Inflammatory macrophage (primary cell): Measurements from ENCODE around the gene HIRIP3.
"Not testable (repeated sequence)": the region's sequence is repeated elsewhere in the genome, so short reads cannot be mapped to it uniquely, and the experiment has no call there.

Source experiments
- DNase-seq, 2 donors: peaks; one replicate each; pipeline ENCODE4 v3.0.0-alpha.2; 2020 to 2022

The HIRIP3 gene

DNA sequence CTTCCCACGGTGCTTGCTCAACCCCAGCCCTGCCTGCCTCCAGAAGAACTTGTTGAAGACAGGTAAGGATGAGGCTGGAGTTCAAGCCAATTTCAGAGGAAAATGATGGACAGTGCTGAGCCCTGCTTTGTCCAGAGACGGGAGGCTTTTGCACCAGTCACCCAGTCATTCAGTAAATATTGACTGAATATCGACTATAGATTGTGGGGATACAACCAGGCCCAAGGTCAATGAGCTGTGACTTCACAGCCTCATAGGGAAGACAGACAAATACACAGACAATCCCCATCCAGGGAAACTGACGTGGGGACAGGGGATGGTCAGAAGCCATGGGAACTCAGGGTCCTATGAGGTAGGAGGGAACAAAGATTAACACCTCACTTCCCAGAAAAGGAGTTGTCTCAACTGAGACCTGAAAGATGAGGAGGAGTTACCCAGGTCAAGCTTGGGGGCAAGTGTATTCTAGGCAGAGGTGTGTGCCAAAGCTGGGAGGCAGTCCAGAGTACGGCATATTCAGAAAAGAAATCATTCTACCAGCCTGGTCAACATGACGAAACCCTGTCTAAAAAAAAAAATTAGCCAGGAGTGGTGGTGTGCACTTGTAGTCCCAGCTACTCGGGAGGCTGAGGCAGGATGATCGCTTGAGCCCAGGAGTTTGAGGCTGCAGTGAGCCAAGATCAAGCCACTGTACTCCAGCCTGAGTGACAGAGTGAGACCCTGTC lies 21.3 kb upstream of the HIRIP3 start:
- no peak for DNase-seq

GRCh38 chr16:30015450-30015849 lies 20.0 kb upstream of the HIRIP3 start:
- not testable (repeated sequence) for DNase-seq

DNA sequence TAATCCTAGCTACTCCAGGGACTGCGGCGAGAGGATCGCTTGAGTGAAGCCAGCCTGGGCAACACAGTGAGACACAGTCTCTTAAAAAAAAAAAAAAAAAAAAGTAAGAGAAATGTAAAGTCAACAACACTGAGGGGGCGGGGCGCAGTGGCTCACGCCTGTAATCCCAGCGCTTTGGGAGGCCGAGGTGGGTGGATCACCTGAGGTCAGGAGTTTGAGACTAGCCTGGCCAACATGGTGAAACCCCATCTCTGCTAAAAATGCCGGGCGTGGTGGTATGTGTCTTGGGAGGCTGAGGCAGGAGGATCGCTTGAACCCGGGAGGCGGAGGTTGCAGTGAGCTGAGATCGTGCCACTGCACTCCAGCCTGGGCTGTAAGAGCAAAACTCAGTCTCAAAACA lies 17.2 kb upstream of the HIRIP3 start:
- DNase-seq = not testable (repeated sequence)

DNA sequence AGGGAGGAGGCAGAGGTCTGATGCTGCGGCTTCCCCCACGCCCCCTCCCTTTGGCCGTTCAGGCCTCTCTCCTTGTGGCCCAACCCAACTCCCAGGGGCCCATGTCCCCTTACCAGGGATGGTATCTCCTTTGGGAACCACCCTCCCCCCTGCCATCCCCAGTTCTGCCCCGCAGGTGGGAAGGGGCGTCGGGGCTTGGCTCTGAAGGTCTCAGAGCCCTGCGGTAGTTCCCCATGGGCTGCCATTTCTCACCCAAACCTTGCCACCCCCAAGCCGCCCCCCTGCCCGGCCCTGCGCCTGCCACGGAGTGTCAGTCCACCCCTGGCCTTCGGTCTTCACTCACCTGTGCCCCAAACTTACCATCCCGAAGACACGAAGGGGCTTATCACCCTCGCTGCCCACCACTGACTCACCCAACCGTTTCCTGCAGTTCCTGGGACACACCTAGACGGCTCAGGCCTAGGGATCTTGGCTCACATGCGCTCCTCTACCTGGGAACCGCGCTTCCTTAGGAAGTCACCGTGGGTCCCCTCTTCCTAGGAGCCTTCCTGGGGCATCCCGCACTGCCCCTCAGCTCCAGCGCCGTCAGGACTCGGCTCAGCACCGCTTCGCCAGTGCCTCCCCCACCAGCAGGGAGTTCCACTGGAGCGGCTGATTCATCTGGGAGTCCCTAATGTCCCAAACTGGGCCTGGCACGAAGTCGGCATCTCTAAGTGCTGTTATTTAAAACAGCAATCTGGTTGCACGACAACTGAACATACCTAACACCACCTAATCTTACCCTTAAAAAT lies 16.5 kb upstream of the HIRIP3 start:
- no peak for DNase-seq

DNA sequence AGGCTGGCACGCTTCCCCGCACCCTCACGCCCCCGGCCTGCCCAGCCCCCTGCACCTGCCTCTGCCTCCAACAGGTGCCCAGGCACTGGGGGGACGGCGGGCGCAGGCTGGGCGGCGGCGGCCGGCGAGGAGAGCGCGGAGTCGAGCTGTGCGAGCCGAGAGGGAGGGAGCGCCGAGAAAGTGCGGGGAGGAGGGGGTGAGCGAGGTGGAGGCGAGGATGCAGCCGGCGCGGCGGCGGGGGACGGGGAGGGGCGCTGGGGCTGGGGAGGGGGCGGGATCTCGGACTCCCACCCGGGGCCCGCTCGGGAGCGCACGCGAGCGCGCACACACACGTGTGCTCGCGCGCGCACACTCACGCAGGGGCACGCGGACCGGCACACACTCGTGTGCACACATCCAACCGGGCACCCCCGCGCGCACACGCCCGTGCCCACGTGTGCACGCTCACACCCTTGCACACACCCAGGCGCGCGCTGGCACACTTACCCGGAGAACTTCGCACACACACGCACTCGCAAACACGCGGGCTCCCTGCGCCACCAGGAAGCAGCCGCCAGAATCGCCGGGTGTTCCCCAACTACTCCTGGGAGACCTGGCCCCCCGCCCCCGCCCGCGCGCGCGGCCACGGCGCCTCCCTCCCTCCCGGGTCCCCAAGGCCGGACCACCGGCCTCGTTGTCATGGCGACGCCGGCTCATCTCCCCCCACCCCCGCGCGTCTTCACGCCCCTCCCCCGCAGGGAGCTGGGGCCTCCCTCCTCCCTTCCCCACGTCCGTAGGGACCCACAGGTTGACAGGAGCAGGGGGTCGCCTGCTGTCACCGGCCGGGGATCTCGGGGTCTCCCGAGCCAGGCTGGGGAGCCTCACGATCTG lies 15.7 kb upstream of the HIRIP3 start, which contains the start of gene DOC2A:
TSS of gene DOC2A (minus strand) at position 184 of the 870 bp plus-strand sequence. CDS start 805 bp downstream, outside the sequence.
- no peak for DNase-seq

DNA sequence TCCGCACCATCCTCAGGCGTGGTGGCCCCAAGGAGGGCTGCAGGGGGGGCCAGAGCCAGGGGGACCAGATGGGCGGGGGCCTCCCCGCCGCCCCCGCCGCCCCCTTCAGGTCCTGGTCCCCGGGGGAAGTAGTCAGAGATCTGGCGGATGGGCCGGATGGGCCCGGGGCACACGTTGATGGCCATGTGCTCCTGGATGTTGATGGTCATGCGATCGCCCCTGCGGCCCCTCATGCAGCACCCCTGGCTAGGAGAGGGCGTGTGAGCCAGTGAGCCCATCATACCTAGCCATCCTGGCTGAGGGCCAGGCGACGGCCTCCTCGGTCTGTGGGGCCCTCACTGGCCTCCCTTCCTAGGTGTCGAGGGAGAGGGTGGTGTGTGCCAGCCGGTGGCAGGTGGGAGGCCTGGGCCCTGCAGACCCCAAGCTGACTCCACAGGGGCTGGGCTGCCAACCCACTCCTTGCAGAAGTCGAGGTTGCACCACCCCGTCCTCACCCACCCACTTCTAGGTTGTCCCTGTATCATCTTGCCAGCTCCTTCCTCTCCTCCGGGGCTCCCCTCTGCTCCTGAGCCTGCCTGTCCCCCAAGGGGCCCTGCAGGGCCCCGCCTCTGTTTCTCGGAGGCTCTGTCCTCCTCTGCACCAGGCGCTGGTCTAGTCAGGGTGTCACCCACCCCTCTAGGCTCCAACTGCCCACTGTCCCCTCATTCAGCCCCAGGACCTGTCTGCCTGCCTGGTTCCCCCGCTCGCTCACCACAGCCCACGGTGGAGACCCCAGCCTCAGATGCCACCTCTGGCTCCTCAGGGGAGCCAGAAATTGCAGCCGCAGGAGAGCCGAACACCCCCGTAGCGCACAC lies 14.8 kb upstream of the HIRIP3 start:
- no peak for DNase-seq

- no peak for DNase-seq
Measured at GRCh38 chr16:30009085-30009862, 13.9 kb upstream of the HIRIP3 start.

GRCh38 chr16:30007378-30007895 lies 12.0 kb upstream of the HIRIP3 start:
- DNase-seq = no peak

DNA sequence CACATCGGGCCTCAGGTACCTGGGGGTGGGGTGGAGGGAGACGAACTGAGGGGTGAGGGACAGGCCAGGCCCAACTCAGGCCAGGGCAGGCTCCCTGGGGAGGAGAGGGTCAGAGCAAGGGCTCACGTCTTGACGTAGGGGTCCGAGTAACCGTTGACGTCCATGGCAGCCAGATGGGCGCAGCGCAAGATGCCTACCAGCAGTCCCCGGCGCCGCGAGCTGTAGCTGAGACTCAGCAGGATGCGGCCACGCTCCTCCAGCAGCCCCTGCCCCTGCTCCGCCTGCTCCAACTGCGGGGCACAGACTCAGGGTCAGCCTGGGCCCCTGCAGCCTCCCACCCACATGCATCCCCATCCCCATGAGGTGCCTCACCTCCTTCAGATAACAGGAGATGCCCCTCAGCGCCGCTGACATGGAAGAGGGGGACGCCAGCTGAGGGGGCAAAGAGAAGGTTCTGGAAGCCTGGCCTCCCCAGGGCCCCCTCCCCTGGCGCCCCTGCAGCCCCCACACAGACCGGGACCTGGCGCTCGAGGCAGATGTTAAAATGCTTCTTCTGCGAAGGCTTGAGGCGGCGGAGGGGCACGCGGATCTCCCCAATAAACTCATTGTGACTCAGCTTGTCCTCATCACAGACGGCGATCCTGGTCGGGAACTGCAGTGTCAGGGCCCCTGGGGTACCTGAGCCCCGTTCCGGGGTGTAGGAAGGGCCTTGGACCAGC lies 11.4 kb upstream of the HIRIP3 start:
- DNase-seq = no peak

GRCh38 chr16:30006095-30006473 lies 10.7 kb upstream of the HIRIP3 start:
- no peak for DNase-seq

DNA sequence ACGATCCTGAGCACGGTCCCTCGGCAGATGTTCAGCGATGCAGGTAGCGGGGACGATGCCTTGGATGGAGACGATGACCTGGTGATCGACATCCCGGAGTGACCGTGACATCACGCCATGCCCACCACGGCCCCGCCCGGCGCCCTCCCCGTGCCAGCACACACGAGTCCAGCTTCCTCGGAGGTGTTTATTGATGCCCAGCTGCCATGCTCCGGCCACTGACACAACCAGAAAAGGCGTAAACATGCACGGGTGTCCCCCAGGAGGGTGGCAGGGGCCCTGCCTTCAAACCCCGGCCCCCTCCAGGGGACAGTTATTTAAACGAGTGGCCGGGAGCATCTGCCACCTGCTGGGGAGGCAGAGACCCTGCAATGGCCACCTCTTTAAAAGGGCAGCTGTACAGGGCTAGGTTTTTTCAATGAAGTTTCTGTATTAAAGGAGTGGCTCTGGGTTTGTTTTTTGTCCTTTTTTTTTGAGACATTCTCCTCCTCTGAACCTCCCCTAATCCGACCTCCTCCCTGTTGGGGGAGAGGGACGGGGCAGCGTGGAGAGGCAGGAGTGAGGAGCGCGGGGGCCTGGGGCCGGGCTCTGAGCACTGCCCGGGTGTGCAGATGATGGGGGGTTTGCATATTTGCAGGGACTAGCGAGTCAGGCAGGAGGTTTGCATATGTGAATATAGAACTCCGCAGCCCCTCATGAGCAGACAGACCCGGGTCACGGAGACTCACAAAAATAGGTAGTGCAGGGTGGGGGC lies 10.1 kb upstream of the HIRIP3 start:
- peak; percentile 36 to 49 for DNase-seq

DNA sequence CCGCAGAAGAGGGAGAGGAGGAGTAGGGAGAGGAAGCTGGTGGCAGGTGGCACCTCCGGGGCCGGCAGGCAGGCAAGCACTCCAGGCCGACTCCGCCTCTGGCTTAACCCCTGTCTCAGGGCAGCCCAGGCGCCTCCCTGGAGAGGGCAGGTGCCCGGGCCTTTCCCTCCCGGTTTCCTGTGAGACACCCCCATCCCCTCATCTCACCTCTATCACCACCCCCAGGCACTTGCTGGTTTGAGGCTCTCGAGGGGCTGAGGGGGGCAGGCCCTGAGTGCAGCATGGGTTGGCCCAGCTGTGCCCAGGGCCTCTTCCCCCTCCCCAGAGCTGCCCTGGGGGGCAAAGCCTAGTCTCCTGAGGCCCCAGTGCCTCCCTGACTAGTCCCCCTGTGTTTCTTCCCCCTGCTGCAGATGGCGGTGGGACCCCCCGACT lies 9.4 kb upstream of the HIRIP3 start:
- DNase-seq = no peak

- DNase-seq = no peak
Measured at GRCh38 chr16:30004424-30004776, 9.0 kb upstream of the HIRIP3 start.

- no peak for DNase-seq
Measured at GRCh38 chr16:30003670-30004423, 8.4 kb upstream of the HIRIP3 start.

GRCh38 chr16:30002614-30003346 lies 7.4 kb upstream of the HIRIP3 start:
- DNase-seq = no peak

GRCh38 chr16:30000735-30001631 lies 5.6 kb upstream of the HIRIP3 start:
- no peak for DNase-seq

- no peak for DNase-seq
Measured at GRCh38 chr16:29999605-30000004, 4.2 kb upstream of the HIRIP3 start.
